ENCODE measurements around the gene KCNH1. TPM values are rescaled to one million over a fixed set of nuclear protein-coding genes. Genes with fewer than 3 reads are reported as not detected.

KCNH1 gene
- polyA plus RNA-seq, 1 donor from 2014 or later: 3.9 TPM

DNA sequence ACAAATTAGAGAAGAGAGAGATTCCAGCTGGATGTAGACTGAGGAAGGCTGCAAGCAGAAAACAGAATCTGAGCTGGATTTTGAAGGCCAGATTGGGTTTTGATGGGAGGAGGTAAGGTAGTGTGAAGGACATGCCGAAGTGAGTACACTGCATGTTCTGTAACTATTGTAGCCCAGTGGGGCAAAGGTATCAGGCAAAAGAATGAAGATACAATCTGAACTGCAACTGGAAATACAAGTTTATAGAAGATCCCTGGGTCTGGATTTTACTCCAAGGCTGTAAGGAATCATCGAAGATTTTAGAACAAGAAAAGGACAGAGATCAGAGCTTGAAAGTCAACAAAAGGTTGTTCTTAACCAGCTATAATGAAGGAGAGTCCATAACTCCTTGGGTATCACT, 382.0 kb downstream of the KCNH1 start:
- Histone ChIP-seq H4K20me1 (ENCODE audit: insufficient read depth) (no peaks in the 10 kb centered on the region), H3K36me3 (ENCODE audit: insufficient read depth, low read length) (no peaks in the 10 kb centered on the region), H3F3A (ENCODE audit: insufficient read depth, low read length, poor library complexity, severe bottlenecking) (no peaks in the 10 kb centered on the region), H3K4me2 (ENCODE audit: low read length) (no peak overlapping the region), H3K9ac (ENCODE audit: low read length) (no peak overlapping the region), H3K9me2 (ENCODE audit: insufficient read depth, low read length) (no peaks in the 10 kb centered on the region), H3K27me3 (ENCODE audit: insufficient read depth, low read depth, low read length) (no peaks in the 10 kb centered on the region), H2AFZ (ENCODE audit: low read depth, low read length) (no peak overlapping the region), H3K27ac (ENCODE audit: low read length) (no peak overlapping the region), H3K4me3 (ENCODE audit: low read length) (no peak overlapping the region), H3K79me2 (replicated peaks; ENCODE audit: insufficient read depth, low read length) (no peaks in the 10 kb centered on the region), H3K9me3 (ENCODE audit: low read length) (no peaks in the 10 kb centered on the region)
- TF ChIP-seq, protein P1, sequence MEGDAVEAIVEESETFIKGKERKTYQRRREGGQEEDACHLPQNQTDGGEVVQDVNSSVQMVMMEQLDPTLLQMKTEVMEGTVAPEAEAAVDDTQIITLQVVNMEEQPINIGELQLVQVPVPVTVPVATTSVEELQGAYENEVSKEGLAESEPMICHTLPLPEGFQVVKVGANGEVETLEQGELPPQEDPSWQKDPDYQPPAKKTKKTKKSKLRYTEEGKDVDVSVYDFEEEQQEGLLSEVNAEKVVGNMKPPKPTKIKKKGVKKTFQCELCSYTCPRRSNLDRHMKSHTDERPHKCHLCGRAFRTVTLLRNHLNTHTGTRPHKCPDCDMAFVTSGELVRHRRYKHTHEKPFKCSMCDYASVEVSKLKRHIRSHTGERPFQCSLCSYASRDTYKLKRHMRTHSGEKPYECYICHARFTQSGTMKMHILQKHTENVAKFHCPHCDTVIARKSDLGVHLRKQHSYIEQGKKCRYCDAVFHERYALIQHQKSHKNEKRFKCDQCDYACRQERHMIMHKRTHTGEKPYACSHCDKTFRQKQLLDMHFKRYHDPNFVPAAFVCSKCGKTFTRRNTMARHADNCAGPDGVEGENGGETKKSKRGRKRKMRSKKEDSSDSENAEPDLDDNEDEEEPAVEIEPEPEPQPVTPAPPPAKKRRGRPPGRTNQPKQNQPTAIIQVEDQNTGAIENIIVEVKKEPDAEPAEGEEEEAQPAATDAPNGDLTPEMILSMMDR (IDR thresholded peaks at IDR 0.05; ENCODE audit: poor library complexity, severe bottlenecking): no peak
- TF ChIP-seq TAF1 (IDR thresholded peaks at IDR 0.05; ENCODE audit: low read depth): no peak
- TF ChIP-seq SMC3 (conservative IDR thresholded peaks at IDR 0.05; ENCODE audit: poor library complexity): no peak
- no peak for TF ChIP-seq EP300 (conservative IDR thresholded peaks at IDR 0.05; ENCODE audit: poor library complexity, severe bottlenecking)
- TF ChIP-seq EZH2 (IDR thresholded peaks at IDR 0.05; ENCODE audit: borderline replicate concordance, insufficient read depth, low read length, poor library complexity, severe bottlenecking): no peak

DNA sequence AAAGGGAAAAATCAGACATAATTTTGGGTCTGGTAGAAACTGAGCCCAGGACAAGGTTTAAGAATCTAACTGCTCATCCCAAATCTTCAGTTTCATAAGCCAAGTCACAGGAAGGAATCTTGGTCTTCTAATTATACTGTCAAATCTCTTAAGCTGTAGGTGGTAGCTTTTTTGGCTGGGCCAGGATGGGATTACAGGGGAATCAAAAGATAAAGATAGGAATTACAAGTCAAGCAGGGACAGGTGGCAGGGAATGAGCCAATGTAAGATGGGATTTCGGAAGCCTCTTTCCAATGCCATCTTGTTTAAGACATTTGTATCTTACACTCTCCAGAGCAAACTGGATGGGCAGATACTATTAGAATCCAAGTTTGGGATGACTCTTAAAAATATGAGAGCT, 383.5 kb downstream of the KCNH1 start:
- Histone ChIP-seq H3K9ac (ENCODE audit: low read length) (no peak overlapping the region), H2AFZ (ENCODE audit: low read depth, low read length) (no peak overlapping the region), H3K4me2 (ENCODE audit: low read length) (no peak overlapping the region), H3K36me3 (ENCODE audit: insufficient read depth, low read length) (no peaks in the 10 kb centered on the region), H3K27ac (ENCODE audit: low read length) (no peak overlapping the region), H3K4me3 (ENCODE audit: low read length) (no peak overlapping the region), H3K9me3 (ENCODE audit: low read length) (no peaks in the 10 kb centered on the region), H4K20me1 (ENCODE audit: insufficient read depth) (no peaks in the 10 kb centered on the region), H3K27me3 (ENCODE audit: insufficient read depth, low read depth, low read length) (no peaks in the 10 kb centered on the region), H3F3A (ENCODE audit: insufficient read depth, low read length, poor library complexity, severe bottlenecking) (no peaks in the 10 kb centered on the region), H3K9me2 (ENCODE audit: insufficient read depth, low read length) (no peaks in the 10 kb centered on the region), H3K79me2 (replicated peaks; ENCODE audit: insufficient read depth, low read length) (no peaks in the 10 kb centered on the region)
- TF ChIP-seq SMC3 (conservative IDR thresholded peaks at IDR 0.05; ENCODE audit: poor library complexity): no peak
- TF ChIP-seq REST (IDR thresholded peaks at IDR 0.05; ENCODE audit: borderline replicate concordance): no peak
- no peak for TF ChIP-seq MXI1 (conservative IDR thresholded peaks at IDR 0.05; ENCODE audit: poor library complexity, severe bottlenecking)
- TF ChIP-seq POLR2AphosphoS5 (IDR thresholded peaks at IDR 0.05): no peak
- TF ChIP-seq EP300 (conservative IDR thresholded peaks at IDR 0.05; ENCODE audit: poor library complexity, severe bottlenecking): no peak
- TF ChIP-seq EZH2 (IDR thresholded peaks at IDR 0.05; ENCODE audit: borderline replicate concordance, insufficient read depth, low read length, poor library complexity, severe bottlenecking): no peak
- no peak for TF ChIP-seq TAF1 (IDR thresholded peaks at IDR 0.05; ENCODE audit: low read depth)
- TF ChIP-seq RAD21 (conservative IDR thresholded peaks at IDR 0.05): no peak
- TF ChIP-seq, protein P1 (IDR thresholded peaks at IDR 0.05; ENCODE audit: poor library complexity, severe bottlenecking): no peak

Measured in neural cell (in vitro differentiated cells).